ENCODE data around the gene EPM2A.

EPM2A gene

DNA sequence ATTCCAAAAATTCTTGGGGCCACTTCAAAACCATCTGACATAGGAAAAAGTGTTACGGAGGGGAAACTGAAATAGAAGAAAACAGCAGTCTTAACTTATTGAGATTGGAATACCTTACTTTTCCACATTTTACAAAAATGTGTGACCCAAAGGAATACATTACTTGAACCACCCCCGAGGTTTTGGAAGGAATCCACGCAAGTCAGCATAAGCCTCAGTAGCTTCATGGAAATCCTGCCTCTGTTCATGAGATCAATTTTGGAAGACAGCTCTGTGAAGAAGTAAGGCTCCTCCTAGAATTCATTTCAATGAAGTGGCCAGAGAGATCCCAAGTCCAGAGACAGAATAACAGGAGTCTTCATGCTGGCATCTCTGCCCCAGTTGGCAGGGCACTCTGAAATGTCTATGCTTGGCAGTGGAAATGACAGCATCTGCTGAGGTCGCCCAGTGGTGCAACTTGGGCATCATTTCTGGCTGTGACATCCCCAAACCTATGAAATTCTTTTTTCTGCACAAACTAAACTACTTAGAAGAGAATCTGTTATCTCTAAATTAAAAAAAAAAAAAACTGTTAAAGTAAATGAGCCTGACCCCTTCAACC, 132.5 kb downstream of the EPM2A start:
- DNase-seq (ENCODE audit: low read depth, low spot score), result no peak

DNA sequence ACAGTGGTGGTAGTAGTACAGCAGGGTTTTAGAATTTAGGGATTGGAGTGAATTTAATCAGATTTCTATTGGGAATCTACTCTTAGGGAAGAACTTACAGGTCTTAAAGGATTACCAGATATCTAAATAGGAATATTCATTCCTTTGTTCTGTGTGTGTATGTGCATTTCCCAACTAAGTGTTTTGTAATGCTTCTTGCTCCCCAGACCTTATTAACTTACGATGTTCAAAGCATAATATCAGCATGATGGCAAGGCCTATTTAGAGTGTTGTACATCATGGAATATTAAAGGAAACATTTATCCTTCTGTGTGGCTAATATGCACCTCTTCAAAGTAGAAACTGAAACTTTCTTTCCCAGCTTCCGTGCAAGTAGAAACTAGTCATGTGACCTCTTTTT, 133.9 kb downstream of the EPM2A start:
- DNase-seq (ENCODE audit: low read depth, low spot score), result no peak

DNA sequence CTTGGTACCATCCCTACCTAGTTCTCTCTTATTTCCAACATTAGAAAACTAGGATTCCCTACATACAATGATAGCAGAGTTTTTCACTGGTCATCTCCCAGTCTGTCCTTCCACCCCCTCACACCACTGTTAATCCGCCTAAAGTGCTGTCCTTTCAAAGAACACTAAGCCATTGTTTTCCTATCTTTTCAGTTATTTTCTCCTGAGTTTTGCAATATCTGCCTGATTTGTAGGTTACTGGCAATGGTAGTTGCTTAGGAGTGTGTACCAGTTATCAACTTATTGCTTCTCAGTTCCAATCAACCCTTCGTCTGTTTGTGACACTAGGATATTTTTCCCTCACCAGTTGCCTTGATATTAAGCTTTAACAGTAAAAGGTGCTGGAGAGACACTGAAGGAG, 135.0 kb downstream of the EPM2A start:
- no peak for DNase-seq (ENCODE audit: low read depth, low spot score)

DNA sequence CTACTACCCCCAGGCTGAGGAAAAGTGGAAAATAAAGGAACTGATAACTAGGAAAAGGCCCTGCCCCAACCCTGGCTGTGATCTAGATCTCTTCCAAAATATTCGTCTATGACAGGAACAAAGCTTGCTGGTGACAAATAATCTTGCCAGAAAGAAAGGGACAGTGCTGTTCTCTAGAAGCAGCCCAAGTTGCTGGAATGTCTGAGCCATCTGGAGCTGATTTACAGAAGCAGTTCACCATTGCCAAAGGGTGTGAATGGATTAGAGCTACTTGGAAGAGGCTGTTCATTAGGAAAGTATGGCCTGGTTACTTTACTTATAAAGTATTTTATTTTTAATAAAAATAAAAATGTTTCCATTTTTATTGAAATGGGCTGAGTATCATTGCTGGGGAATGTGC, 146.3 kb downstream of the EPM2A start:
- DNase-seq (ENCODE audit: low read depth, low spot score), result no peak

DNA sequence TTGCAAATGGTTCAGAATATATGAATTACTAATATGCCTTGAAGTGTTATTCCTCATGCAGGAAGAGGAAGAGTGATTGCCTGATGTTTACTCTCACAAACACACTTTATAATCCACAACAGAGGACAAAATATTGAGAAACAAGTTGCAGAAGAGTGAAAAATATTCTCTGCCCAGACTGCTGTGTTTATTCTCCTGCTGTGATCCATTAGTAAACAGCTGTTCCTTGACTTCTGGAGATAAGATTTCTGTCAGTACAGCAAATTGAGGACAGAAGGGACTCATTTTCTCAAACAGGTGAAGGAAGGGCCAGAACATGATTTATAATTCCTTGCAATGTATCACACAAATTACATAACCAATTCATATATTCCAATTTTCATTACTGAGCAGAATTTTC, 148.0 kb downstream of the EPM2A start:
- no peak for DNase-seq (ENCODE audit: low read depth, low spot score)

DNA sequence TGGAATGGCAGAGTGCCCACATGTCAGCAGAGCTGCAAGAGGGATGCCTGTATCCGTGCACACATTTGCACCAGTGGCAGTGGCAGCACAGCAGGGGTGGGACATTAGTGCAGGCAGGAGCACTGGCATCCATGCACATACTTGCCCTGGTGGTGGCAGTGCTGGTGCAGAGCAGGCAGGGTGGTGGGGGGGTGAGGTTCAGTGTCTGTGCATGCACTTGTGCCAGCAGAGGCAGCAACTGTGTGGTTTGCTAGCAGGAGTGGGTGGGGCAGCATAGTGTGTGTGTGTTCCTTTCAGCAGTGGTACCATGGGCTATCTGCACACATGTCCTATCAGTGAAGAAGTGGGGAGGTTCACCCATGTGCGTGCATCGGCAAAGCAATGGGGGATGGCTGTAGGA, 151.6 kb downstream of the EPM2A start:
- DNase-seq (ENCODE audit: low read depth, low spot score), result no peak
